Adrenal gland (tissue), 5 donors: ENCODE results near the gene PLCB1.

Experiments used
- POLR2A ChIP-seq, 2 donors: fragments of 450-650 bp; IDR thresholded peaks; one replicate each; pipeline ENCODE4 v1.6.1; 2017; ENCODE audit warnings: antibody characterized with exemption in 2 of 2, mild to moderate bottlenecking in 2 of 2, moderate library complexity in 1 of 2
- TF ChIP-seq, protein P1 (sequence below), 6 experiments: fragments of 450-650 bp in 4 of 6; fragments of 200-600 bp in 2 of 6; sonication (generic) in 1 of 6; IDR thresholded peaks; 1 replicate in 5 of 6; 2 replicates in 1 of 6; pipeline versions ENCODE4 v1.5.1 to v1.8.0; 2016 to 2021; ENCODE audit warnings: antibody characterized with exemption in 6 of 6, mild to moderate bottlenecking in 2 of 6, moderate library complexity in 1 of 6
- donor health status: DM: no; HTN: no; CAD: no.

- TF ChIP-seq, protein P1, sequence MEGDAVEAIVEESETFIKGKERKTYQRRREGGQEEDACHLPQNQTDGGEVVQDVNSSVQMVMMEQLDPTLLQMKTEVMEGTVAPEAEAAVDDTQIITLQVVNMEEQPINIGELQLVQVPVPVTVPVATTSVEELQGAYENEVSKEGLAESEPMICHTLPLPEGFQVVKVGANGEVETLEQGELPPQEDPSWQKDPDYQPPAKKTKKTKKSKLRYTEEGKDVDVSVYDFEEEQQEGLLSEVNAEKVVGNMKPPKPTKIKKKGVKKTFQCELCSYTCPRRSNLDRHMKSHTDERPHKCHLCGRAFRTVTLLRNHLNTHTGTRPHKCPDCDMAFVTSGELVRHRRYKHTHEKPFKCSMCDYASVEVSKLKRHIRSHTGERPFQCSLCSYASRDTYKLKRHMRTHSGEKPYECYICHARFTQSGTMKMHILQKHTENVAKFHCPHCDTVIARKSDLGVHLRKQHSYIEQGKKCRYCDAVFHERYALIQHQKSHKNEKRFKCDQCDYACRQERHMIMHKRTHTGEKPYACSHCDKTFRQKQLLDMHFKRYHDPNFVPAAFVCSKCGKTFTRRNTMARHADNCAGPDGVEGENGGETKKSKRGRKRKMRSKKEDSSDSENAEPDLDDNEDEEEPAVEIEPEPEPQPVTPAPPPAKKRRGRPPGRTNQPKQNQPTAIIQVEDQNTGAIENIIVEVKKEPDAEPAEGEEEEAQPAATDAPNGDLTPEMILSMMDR (IDR thresholded peaks at IDR 0.05) = no peak
- TF ChIP-seq POLR2A (IDR thresholded peaks at IDR 0.05) = no peak
These were observed 256.6 kb downstream of the PLCB1 start for GRCh38 chr20:8388707-8389106.
